Fibroblast of skin of back (primary cell): Measurements from ENCODE around the gene TAF4.

Experiments used
- DNase-seq: peaks from one replicate; pipeline ENCODE4 v3.0.0-alpha.2; 2013

The TAF4 gene

DNA sequence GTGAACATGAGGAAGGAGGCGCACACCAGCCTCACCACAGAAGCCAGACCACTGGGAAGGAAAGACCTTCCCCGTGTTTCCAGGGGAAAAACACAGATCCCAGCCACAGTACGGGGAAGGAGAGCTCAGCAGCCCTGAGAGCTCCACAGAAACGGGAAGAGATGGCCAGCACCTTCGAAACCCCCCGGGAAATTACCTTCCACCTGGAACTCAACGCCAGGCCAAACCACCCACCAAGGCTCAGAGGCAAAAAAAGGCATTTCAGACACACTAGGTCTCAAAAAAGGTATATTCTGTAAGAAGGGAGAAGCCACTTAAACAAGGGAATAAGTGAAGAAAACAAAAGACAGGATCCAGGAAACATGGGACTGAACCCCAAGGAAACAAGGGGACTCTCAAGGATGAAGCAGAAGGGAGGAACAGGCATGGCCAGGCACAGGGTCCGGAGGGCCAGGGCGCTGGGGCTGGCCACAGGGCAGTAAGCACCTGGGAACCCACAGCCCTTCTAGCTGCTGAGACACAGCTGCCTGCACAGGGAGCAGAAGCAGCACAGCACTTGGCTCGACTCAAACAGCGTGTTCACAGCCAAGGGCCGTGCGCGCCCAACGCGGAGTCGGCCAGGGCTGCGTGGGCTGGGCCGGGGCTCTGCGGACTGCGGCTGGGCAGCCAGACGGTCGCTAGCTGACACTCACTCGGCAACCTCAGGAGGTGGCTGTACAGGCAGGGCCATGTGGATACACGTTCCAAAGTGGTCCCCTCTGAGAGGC lies 44.6 kb downstream of the TAF4 start:
- no peak for DNase-seq

DNA sequence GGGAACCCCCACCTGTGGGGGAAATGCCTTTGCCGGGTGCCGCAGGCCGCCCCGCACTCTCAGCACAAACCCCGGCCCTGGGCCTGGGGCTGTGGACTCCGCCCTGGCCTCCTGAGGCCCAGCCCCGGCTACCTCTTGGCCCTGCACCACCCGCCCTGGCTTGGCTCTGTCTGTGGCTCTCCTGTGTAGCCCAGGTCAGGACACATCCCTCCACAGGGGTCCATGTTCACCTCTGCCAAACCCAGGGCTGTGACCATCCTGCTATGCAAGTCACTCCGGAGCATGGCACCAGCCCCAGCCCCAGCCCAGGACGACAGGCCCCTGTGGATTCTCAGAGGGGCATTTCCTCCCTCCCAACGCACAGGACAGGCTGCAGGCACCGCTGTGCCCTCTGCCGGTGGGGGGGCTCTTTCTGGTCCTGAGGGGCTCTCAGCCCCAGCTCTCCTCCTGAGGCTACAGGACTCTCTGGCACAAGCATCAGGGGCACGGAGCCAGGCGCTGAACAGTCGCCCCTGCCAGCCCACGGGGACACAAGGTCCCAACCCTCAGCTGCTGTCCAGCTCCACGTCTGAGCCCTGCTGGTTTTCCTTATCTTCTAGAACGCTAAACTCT lies 45.7 kb downstream of the TAF4 start:
- DNase-seq = no peak

GRCh38 chr20:62019144-62019805 lies 46.4 kb downstream of the TAF4 start:
- DNase-seq = no peak

DNA sequence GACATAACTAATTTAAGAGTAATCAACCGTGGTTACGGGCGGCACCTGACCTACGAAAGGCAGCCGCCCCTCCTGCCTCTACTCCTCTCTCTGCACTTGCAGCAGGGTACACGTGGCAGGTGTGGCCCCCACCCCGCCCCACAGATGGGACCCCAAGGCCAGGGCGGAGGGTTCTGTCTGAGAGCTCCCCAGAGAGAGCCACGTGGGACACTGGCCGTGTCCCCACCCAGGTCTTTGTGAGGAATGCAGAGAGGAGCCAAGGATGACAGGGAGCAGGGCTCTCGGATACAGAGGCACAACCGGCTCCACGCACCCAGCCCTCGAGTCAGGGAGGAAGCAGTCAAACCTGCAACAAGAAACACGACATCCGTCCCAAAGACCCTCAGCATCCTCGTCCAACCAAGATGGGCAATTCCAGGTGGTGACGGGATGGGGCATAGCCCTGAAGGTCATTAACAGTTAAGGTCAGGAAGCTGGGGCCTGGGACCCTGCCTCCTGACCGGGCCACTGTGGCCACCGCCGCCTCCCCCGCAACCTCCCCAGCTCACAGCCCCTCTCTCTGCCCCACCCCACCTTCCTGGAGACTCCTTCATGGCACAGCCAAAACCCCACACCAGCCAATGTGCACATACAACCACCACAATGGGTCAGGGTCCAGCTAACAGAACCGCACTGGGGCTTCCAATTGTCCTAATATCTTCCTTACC lies 47.1 kb downstream of the TAF4 start:
- DNase-seq = no peak

DNA sequence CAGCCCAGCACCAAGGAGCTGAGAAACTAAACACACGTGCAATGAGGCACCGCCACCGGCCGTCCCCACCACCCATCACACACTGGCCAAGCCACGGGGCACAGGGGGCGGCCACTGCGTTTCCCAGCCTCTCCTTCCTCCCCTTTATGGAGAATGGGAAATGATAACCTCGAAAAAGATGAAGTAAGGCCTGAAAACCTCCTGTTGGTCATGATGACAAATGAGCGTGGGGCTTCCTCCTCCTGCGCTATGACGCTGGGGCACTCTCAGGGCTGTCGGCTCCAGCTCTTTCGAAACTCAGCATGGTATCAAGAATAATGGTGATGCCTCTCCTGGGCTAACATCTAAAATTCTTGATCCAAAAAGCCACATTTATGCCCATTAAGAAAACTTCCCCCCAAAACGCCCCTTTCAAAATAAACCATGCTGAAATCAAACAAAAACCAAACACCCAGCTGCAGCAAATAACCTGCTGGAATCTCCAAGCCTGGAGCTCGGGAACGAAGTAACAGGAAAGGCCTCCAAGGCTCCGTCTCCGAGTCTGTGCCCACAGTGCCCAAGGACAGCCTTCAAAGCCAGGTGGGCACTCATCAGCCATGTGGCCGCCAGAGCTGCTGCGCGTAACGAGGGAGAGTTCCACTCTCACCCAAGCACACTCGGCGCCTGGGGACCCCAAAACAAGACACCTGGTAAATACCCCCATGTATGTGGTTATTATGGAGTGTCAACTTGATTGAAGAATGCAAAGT lies 50.0 kb downstream of the TAF4 start:
- no peak for DNase-seq

DNA sequence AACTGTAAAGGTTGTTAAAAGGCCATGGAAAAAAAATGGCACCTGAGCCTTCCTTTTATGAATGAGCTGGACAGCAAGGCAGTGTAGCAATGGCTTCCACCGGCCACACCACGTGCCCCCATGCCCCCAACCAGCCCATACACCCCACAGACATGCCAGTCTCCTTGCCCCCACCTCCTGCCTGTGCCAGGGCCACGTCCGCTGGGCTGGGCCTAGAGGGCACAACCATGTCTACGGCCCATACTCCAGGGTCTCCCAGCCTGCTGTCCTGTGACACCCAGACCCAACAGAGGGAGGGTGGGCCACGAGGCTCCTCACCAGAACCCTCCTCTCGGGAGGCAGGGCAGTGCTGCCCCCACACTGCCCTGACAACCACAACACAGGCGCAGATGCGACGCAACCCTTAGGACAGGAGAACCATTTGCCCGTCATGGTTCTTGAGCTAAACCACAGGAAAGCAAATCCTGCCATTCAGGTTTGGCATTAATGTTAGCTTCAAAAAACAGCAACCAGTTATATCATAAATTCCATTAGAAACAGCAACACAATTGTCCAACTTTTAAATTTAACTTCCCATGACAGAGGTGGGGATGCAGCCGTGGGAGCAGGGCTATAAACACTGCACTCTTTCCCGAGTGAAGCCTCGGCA lies 50.7 kb downstream of the TAF4 start:
- DNase-seq = no peak

DNA sequence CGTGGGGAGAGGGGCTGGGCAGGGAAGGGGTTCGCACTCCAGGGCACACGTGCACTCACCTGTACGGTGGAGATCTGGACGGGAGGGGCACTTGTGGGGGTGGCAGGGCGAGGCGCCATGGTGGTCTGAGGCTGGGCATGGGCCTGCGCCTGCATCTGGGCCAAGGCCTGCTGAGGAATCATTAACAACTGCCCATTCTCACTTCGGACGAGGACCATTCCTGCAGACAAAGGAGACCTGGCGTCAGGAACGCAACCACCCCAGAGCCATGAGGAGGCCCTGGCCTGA lies 51.2 kb downstream of the TAF4 start:
- DNase-seq = no peak

DNA sequence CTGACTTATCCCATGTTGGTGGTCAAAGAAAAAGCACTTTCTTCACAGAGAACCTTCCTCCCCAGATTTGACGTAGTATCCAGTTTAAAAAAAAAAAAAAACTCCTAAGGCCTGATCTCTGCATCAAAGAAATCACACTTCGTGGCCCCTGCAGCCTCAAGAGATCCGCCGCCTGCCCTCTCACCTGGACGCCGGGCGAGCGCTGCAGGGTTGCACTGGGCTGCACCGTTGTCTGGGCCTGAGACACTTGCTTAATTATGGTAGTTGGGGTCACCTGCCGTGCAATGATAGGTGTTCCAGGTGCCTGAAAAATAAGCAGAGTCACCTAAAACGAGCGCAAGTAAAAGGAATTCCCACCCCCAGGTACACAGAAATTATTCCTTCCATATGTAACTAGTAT lies 53.0 kb downstream of the TAF4 start:
- DNase-seq = no peak

DNA sequence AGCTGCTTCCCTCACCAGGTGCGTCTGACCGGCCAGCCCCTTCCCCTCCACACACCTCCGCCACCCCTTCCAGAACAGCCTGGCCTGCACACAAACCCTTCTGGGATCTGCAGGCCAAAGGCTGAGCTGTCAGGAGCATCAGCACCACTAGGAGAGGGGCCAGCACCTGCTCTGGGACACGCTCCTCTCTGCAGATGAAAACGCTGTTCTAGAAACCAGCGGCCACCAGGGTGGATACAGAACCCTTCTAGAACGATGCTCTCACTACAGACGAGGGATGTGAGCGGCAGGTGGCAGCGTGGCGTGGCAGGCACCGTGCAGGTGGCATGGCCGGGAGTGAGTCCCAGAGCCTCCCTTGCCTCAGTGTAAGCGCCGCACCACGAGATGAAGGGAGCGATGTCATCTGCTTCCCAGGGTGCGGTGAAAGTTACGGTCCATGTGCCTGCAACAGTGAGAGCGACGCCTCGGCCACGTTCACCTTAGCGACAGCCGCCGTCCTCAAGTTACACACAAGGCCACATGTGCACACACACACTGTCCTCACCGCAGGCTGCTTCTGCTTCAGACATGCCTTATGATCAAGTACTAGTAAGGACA lies 53.6 kb downstream of the TAF4 start:
- DNase-seq = no peak

DNA sequence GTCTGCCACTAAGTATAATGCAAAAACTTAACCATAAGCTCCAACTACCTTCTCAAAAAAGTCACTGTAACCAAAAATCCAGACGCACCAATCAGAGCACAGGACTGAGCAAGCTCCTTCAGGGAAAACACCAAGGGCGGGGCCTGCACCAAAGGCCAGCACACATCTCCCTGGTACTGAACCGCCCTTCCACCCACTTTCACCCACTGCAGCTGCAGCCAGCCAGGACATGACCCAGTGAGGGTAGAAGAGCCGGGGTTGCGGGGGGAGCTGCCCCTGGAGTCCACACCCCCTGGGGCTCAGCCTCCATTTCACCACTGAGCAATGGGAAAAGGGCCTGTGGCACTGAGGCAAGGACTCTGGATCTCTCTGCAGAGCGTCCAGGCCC lies 54.3 kb downstream of the TAF4 start:
- DNase-seq = no peak

GRCh38 chr20:62010551-62011402 lies 54.9 kb downstream of the TAF4 start:
- peak; percentile 50 for DNase-seq

DNA sequence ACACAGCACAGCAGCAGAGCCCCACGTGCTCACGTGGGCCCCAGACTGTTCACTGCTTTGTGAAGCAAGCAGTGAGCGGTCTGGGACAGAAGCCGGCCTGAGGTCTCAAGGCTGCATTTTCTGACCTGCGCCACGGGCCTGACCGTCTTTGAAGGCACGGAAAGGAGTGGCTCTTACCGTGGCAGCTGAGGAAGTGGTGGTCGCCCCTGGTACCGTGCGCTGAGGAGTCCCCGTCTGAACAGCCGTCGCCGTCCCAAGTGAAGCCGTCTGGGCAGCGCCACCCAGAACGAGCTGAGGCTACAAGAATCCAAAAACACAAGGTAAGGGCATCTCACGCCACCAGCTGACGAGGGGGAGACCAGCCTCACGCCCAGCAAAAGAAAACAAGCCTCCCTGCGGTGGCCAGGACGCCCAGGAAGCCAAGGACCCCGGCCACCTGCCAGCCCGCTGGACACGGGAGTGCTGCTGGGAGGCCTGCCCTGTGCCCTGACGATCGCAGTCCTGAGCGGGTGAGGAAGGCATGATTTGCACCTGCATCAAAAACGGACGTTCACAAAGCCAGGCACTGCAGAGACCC lies 55.7 kb downstream of the TAF4 start:
- no peak for DNase-seq

- DNase-seq = no peak
Observed at GRCh38 chr20:62009322-62009721, 56.4 kb downstream of the TAF4 start.

DNA sequence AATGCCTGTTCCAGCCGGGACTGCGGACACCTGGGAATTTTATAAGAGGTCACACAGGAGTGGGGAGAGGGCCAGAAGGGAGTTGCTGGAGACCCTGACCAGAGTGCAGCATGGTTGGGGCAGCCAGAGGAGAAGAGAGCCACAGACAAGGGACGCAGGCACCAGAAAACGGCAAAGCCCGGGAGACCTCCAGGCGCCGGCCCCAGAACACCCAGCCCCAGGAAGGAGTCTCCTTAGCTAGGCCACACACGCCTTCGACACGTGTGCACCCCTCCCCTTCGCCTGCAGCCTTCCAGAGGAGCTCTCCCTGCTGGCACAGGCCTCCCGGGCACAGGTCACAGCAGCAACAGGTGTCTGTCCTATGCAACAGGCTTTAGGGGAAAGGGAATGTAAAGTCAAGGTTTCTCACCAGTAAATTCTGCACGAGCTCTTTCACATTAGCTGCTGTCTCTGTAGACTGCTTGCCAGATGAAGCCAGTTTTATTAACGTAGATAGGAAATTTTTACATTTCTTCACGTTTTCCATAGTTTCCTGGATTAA lies 57.0 kb downstream of the TAF4 start:
- DNase-seq = no peak

DNA sequence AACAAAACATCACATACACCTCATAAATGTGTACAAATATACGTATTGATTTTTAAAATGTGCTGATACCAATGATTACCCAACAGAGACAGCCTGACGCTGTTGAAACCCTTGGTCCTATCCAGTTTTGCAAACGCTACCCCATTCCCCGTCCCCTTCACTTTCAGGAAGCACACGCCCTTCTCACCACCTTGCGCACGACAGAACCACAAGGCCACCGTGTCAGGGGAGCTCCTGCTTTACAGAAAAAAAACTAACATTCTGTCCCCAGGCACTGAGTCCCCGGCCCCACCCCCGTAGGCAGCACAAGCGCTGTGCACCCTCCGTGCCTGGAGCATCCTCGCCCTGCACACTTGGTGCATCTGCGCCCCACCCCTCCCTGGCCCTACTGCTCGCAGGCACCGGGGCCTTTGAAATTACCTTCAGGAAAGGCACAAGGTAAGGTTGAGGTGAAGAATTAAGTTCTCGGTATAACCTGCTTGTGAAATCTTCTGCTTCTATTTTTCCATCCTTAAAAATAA lies 58.5 kb downstream of the TAF4 start:
- no peak for DNase-seq

DNA sequence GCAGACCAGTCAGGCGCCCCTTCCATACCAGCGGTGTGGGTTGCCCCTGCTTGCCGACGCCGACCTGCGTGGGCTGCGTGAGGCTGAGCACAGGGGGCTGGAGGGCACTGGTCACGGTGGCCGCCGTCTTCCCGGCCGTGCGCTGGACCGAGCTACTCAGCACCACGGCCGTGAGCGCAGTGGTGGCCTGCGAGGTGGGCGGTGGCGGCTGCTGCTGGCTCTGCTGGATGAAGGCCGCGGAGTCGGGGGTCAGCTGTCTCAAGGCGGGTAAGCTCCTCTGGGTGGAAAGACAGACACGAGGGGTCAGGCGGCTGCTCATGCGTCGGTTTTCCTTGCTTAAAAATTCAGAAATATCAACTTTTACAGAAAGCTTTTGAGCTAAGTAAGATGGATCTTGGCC lies 59.2 kb downstream of the TAF4 start:
- DNase-seq = no peak

DNA sequence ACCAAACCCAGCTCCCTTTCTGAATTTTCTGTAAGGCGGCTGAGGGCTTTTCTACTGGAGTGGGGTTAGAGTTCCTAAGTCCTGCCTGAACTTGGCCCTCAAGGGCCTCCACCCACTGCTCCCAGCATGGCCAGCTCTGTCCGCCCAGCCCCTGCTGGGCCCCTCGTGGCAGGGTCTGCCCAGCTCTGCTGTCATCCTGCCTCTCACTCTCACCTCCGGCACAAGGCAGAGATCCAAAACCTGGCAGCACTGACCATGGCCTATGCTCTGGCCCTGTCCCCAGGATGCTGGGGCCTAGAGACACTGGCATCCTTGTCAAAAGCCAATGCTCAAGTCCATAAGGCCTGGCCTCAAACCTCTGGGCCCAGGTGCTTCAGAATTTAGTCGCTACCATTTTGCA lies 61.1 kb downstream of the TAF4 start:
- no peak for DNase-seq

DNA sequence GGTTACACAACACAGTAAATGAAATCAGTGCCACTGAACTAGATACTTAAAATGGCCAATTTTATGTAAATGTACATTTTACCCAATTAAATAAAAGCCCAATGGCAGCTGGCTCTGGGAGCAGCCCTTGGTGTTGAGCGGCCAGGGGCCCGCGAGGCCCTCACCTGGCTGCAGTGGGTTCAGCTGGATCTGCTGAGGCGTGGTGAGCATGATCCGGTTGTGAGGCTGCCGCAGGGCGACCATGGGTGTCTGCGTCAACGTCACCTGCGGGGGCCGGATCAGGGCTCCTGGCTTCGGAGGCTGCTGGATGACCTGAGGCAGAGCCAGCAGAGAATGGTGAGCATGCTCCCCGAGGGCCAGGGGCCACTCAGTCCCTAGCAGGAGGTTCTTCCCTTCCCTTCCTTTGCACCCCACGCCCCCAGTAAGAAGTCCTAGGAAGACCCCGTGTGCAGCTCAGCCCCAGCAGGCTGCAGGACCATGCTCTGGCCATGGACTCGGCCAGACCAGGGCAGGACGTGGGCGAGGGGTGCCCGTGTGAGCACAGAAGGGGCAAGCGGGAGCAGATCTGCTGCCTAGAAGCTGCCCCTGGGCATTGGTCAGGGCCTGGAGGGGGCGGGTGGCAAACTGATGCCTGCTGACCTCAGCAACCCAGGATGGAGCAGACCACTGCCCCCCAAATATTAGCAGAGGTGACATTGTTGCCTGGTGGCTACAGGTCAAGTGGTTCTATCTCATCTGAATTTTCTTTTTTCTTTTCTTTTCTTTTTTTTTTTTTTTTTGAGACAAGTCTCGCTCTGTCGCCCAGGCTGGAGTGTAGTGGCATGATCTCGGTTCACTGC lies 61.9 kb downstream of the TAF4 start:
- no peak for DNase-seq

DNA sequence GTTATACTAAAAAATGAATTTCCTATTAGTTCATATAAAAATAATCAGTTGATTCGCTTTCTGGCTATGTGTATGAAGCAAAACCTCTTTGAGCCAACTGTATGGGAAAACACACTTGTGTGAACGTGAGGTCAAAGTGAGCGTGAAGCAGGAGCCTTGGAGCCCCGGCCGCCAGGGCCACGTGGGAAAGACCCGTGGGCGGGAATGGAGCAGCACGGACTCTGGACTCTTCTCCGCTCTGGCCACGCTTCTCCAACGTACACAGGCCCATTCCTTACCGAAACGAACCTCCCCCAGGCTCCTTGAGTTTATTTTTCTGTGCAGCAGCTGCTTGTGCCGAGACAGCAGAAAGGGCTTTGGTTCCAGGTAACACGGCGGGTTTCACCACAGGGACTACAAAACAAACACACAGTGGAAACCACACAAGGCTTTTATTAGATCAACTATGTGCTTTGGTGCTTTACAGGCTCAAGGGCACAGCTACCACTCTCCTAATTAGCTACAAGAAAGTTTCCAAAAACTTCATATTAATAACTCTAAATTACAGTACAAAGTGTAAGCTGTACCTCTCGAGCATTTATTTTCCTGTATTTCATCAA lies 62.7 kb downstream of the TAF4 start:
- DNase-seq = no peak
